ENCODE measurements around the gene SLC8A3.

The SLC8A3 gene

DNA sequence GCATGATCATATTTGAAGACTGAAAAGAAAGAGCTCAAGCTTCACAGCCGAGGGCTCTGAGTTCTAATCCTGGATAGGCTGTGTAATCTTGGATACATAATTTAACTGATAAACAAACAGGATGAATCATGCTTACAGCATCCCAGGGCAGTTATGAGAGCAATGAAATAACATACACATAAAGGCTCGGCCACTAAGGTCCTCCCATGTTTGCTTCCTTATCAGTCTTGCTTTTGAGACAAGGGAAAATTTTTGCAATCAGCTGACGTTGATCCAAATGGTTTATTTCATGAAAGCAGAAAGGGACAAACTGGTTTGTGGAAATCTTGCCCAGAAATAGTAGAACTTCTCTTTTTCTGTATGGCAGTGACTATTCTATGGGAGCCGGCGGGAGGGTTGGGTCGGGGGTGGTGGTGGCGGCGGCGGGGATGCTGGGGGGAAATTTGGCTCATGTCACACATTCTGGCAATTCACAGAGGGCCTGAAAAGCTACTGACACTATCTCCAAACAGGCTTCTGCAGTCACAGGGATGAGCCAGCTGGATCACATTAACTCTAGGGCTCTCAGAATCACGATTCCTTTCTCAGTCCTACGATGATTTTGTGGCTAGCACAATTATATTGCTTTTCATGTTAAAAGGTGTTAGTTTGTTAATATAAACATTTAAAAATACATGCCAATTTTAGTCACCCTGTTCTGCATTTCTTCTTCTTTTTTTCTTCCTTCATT, 124.5 kb downstream of the SLC8A3 start:
- DNase-seq: no peak

DNA sequence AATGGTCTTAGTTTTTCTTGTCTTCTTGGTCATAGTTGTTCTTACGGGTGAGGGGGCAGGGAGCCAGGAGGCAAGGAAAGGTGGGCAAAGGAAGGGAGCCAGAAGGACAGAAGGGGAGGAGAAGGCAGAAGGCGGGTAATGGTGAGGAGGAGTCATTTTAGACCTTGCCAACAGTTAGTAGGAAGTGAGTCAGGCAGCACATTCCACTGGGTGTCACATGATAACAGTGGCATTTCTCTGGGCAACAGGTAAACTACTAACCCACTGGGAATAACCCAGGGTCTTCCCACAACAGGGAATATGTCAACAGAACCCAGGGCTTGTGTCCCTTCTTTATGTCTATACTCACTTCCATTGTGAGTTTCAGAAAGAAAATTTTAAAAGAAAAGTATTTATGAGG, 127.6 kb downstream of the SLC8A3 start:
- DNase-seq: no peak

GRCh38 chr14:70059545-70059944, 129.2 kb downstream of the SLC8A3 start:
- DNase-seq: no peak

DNA sequence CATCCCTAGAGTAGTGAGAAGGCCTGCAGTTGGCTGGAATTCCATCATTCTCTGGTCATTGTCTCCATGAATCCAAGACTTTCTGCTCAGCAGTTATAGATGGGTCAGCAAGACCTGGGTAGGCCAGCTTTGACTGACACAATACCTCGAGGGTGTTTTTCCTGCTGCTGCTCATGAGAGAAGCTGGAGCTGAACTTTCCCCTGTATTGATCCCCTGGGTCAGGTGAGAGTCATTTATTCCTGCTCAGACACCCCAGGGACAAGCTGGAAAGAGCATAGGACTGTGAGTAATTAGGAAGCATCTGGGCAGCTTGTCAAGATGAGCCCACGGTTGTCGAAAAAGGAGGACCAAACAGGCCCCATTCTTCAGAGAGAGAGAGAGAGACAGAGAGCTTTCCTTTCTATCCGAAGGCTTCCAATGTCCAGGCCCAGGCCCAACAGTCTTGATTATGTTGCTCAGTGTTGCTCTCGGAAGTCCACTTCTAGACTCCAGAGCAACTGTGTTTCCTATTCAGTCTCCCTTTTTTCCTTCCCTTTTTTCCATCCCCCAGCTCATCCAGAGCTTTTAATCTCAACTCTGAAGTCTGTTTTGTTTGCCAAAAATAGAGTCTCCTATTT, 131.1 kb downstream of the SLC8A3 start:
- DNase-seq: no peak

DNA sequence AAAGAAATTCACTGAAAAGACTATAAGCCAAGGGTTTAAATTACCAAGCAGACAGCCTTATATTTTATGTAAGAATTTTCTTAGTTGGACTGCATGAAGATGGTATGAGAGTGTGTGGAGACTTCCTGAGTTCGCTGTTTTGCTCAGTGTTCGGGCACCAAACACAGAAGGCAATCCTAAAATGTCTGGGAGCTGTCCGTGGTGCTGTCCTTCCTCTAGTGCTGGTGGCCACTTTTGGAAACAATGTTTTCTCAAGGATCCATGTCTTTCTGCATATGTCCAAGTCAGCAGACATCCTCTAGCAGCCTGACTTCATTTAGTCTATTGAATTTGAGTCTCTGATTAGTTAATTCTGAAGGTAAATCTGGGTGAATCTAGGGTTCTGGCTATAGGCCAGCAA, 135.8 kb downstream of the SLC8A3 start:
- no peak for DNase-seq

DNA sequence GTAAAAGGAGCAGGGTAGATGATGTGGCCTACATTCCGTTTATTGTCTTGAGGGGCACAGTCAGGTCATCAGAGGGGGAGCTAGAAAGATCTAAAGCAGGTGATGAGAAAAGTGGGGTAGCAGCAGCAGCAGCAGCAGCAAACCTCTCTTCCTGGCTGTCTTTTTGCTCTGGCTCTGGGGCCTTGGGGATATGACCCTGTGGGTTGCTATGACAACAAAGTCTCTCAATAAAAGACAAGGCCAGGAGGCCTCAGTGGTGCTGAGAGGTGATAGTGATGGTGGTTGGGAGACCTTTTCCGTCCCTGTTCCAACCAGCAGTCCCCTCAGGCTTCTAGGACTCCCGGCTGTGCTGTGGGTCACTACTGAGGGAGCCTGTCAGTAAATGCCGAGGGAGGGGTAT, 138.6 kb downstream of the SLC8A3 start:
- no peak for DNase-seq

- no peak for DNase-seq
These were observed 139.1 kb downstream of the SLC8A3 start for GRCh38 chr14:70049605-70050004.

- DNase-seq: no peak
These were observed 140.5 kb downstream of the SLC8A3 start for GRCh38 chr14:70048313-70048654.

GRCh38 chr14:70047598-70048312, 141.0 kb downstream of the SLC8A3 start:
- no peak for DNase-seq

- peak; percentile 2 for DNase-seq
These were observed 142.8 kb downstream of the SLC8A3 start for GRCh38 chr14:70045844-70046535.

- no peak for DNase-seq
These were observed 143.4 kb downstream of the SLC8A3 start for GRCh38 chr14:70045310-70045709.

GRCh38 chr14:70043001-70043400, 145.8 kb downstream of the SLC8A3 start:
- peak; percentile 5 for DNase-seq

GRCh38 chr14:70036665-70037064, 152.1 kb downstream of the SLC8A3 start:
- DNase-seq: no peak

DNA sequence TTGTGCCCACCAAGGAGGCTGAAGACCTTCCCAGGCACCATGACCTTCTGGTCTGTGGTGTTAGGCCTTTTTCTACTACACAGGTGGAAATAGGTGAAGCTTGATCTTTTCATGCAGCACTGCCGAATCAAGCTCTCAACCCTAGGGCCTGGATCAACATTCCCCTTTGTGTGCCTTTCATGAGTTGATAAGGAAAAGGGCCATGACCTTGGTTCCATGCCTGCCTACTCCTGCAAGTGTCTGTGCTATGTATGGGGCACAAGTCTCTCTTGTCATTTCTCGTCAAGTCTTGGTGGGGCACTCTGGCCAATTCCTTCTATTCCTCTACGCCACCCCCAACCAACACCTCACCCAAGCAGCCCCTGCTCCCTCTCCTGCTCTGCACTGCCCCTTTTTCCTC, 154.5 kb downstream of the SLC8A3 start:
- no peak for DNase-seq

DNA sequence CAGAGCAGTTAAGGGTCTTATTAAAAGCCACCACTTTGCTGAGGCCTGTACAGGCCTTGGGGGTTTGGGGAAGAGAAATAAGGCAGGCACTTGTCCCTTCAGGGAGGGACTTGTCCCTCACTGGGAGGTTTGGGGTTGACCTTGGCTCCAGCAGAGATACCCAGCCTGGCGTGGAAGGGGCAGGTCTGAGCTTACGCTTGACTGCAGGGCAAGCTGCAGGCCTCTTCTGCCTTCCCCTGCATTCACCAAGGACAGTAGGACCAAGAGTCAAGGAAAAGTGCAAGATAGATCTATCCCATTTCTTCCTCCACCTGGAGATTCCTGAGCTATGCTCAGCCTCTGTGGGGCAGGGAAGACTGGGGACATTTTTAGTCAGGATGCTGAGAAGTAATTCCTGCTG, 155.2 kb downstream of the SLC8A3 start:
- DNase-seq: no peak

GRCh38 chr14:70033116-70033515, 155.6 kb downstream of the SLC8A3 start:
- DNase-seq: no peak

GRCh38 chr14:70032447-70032846, 156.3 kb downstream of the SLC8A3 start:
- no peak for DNase-seq

DNA sequence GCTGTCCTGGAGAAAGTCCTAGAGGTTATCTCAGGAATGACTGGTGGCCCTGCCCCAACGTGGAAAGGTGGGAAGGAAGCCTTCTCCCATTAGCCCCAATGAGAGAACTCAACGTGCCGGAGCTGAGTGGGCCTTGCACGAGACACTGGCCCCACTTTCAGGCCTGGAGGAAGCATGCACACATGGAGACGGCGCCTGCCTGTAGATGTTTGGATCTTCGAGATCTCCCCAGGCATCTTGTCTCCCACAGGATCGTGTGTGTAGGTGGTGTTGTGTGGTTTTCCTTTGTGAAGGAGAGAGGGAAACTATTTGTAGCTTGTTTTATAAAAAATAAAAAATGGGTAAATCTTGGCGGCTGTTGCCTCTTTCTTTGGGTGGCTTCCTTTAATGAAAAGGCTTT, 156.7 kb downstream of the SLC8A3 start:
- no peak for DNase-seq

GRCh38 chr14:70029296-70030132, 159.2 kb downstream of the SLC8A3 start:
- DNase-seq: no peak

GRCh38 chr14:70027785-70028428, 160.8 kb downstream of the SLC8A3 start:
- peak; percentile 32 for DNase-seq

- DNase-seq: no peak
These were observed 164.9 kb downstream of the SLC8A3 start for GRCh38 chr14:70023871-70024270.

DNA sequence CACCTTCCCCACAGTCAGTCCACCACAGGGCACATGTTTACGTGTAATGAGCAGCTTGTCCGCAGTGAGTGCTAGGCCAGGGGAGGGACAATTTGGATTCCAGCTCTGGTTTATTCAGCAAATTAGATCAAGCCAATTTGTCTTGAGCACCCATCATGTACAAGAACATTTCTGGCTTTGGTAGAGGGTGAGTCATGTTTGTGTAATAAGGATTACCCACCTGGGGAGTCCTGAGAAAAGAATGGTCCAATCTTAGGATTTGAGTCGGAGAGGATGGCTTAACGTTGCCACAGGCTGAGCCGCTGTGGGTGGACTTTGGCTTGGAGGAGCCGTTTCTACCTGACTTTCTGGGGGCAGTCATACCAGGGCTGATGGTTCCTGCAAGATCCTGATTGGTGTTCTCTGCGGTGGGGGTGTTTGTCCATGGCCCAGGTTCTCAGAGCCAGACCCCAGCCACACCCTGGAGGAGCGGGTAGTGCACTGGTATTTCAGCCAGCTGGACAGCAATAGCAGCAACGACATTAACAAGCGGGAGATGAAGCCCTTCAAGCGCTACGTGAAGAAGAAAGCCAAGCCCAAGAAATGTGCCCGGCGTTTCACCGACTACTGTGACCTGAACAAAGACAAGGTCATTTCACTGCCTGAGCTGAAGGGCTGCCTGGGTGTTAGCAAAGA, 165.8 kb downstream of the SLC8A3 start:
- DNase-seq: no peak
